AG09309 (cell line): Measurements from ENCODE around the gene SIPA1.

Experiments used
- DNase-seq: peaks from one replicate; pipeline ENCODE4 v3.0.0-alpha.2; 2010; ENCODE audit warnings: low read depth
- H3K4me3 ChIP-seq: 2 replicates; pipeline ENCODE4 v1.5.1; 2011; ENCODE audit warnings: mild to moderate bottlenecking, low read depth, low read length, moderate library complexity; ENCODE audit not compliant: control insufficient read depth
- TF ChIP-seq, protein P1 (sequence below): IDR thresholded peaks from 2 replicates; pipeline ENCODE4 v1.5.1; 2011; ENCODE audit warnings: mild to moderate bottlenecking, low read depth, low read length, inconsistent platforms; ENCODE audit not compliant: insufficient read depth, control insufficient read depth; ENCODE audit errors: missing control alignments

Gene SIPA1

GRCh38 chr11:65637794-65638419 lies at the start of gene SIPA1:
Gene SIPA1, plus strand, starts transcription at chr11:65638101. Its CDS starts 2,821 bp downstream, at chr11:65640922.
- TF ChIP-seq, protein P1, sequence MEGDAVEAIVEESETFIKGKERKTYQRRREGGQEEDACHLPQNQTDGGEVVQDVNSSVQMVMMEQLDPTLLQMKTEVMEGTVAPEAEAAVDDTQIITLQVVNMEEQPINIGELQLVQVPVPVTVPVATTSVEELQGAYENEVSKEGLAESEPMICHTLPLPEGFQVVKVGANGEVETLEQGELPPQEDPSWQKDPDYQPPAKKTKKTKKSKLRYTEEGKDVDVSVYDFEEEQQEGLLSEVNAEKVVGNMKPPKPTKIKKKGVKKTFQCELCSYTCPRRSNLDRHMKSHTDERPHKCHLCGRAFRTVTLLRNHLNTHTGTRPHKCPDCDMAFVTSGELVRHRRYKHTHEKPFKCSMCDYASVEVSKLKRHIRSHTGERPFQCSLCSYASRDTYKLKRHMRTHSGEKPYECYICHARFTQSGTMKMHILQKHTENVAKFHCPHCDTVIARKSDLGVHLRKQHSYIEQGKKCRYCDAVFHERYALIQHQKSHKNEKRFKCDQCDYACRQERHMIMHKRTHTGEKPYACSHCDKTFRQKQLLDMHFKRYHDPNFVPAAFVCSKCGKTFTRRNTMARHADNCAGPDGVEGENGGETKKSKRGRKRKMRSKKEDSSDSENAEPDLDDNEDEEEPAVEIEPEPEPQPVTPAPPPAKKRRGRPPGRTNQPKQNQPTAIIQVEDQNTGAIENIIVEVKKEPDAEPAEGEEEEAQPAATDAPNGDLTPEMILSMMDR, result peak; percentile 66
- peak; percentile 56 for DNase-seq

DNA sequence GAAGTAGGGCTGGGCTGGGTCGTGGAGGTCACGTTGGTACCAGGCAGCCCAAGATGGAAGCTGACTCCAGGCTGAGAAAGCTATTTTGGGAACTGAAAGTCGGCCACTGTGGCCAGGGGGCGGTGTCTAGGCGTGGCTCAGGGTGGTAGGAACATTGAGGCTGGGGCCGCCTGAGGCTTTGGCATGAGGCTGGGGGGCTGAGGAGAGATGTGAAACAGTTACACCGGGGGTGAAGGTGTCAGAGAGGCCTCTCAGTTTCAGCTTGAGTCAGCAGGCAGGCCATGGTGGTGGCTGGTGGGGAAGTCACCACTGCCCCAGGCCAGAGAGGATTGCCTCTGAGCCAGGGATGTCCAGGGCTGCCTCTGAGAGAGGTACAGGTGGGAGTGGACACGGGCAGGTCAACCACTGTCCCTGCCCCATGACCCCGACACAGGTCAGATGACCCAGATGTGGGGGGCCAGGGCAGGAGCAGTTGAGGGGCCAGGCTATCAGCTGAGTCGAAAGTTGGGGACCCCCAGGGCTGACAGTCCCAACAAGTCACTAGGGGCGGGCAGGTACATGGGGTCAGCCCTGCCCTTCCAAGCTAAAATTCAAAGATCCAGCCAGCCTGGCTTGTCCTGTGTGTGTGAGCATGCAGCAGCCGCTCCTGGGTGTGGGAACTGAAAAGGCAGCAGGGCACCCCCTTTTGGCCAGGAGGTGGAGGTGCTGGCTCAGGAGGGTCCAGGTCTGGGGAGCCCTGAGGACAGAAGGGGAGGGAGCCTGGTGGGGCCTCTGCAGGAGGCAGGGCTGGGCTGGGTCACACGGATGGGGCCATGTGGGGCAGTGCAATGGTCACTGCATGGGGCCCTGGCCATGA lies 49.5 kb upstream of the SIPA1 start:
- TF ChIP-seq, protein P1, result peak; percentile 49
- no peak overlapping the region for H3K4me3 ChIP-seq
- no peak for DNase-seq

More at GRCh38 chr11:65637794-65638419, at the start of gene SIPA1:
- peak within 1 kb of the TSS; percentile 81 for H3K4me3 ChIP-seq

- TF ChIP-seq, protein P1, result no peak
- no peak for DNase-seq
- no peak overlapping the region for H3K4me3 ChIP-seq
These were observed 48.3 kb upstream of the SIPA1 start for GRCh38 chr11:65589444-65590239.

DNA sequence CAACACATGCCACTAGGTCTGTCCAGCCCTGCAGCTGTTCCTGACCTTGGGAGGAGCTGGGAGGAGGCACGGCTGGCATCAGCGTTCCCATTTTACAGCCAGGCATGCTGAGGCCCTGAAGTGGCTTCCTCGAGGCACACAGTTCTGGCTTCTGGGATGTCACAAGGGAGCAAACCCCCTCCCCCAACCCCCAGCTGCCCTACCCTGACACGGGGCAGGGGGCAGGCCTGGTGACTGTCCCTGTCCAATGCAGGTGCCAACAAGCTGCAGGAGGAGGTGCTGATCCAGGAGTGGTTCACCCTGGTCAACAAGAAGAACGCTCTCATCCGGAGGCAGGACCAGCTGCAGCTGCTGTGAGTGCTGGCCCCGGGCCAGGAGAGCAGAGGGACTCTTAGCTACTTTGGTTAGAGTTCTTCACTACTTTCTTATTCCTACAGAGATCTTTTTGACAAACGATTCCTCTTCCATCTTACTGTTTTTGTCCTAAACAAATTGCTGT lies 47.6 kb upstream of the SIPA1 start:
- no peak for DNase-seq
- TF ChIP-seq, protein P1, result no peak
- no peak overlapping the region for H3K4me3 ChIP-seq

DNA sequence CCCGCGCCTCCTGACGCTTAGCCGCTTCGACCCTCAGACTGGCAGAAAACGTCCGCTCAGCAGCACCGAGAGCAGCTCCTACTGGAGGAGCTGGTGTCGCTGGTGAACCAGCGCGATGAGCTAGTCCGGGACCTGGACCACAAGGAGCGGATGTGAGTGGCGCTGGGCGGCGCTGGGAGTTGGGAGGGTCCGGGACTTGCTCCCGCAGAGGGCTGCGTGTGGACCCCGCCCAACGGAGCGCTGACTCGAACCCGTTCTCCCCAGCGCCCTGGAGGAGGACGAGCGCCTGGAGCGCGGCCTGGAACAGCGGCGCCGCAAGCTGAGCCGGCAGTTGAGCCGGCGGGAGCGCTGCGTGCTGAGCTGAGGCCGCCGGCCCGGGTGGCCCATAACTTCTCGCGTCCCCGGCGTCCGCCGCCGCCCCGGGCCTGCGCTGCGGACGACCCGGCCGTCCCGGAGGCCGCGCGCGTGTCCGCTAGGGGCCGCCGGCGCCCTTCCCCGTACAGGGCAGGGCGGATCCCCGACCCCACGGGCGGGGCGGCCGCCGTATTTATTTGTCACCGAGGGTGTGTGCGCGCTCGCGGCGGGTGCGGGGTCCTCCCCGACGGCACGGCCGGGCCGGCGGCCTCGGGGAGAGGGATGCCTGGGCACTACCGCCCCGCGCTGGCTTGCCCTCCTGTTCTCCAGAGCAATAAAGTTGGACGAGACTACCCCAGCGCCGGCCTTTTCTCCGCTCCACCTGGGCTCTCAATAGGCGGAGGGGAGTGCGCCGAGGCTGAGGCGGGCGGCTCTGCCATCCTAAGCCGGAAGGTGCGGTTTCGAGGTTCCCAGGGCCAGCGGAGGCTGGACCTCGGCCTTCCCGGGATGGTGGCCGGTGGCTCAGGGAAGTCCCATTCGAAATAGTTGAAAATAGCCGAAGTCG lies 45.7 kb upstream of the SIPA1 start:
- H3K4me3 ChIP-seq, result no peak overlapping the region
- no peak for DNase-seq
- TF ChIP-seq, protein P1, result no peak
